HepG2 (cell line): ENCODE data around the gene RASL12. TPM values are rescaled to one million over a fixed set of nuclear protein-coding genes. Genes with fewer than 3 reads are reported as not detected.

ENCODE experiments used
- ATAC-seq: fragments of 200-7000 bp; cut with Tn5 transposase; 3 replicates; pipeline ENCODE4 v1.9.1; 2020; ENCODE audit warnings: mild to moderate bottlenecking, moderate library complexity
- BruUV-seq: library from RNA; stranded (reverse); fragments of 400-500 nt; replicated peaks from 2 replicates; lab custom pipeline; 2021; lab: Mats Ljungman, UMichigan
- CTCF ChIA-PET: fragments of 300-600 bp; formaldehyde crosslinking; extraction: SDS; loops from one replicate; lab custom pipeline; 2021; ENCODE audit warnings: low total read pairs, inconsistent platforms, low intra/inter-chr PET ratio; lab: Yijun Ruan, JAX
- POLR2A ChIA-PET: fragments of 350-600 bp; sonication (Branson Sonifier 250); formaldehyde crosslinking; loops from one replicate; lab custom pipeline; 2020; ENCODE audit warnings: antibody characterized with exemption, inconsistent platforms; lab: Yijun Ruan, JAX
- DNase-seq: peaks from one replicate; pipeline ENCODE4 v3.0.0-alpha.2; 2015; ENCODE audit warnings: low spot score
- FAIRE-seq: peaks from 3 replicates; lab custom pipeline; 2011; peaks lifted over from hg19 to GRCh38; lab: Jason Lieb, UNC
- H2AFZ ChIP-seq: one replicate; pipeline ENCODE4 v1.6.1; 2011; ENCODE audit warnings: low read length, inconsistent platforms
- H3K27ac ChIP-seq: fragments of 300-600 bp; 3 replicates; pipeline ENCODE4 v1.8.0; 2011; ENCODE audit warnings: mixed run types, mild to moderate bottlenecking, mixed read lengths, low read length, inconsistent platforms; ENCODE audit not compliant: insufficient read depth; ENCODE audit errors: extremely low read length
- H3K27me3 ChIP-seq, 2 experiments: fragments of 200-600 bp in 1 of 2; 2 replicates in 1 of 2; 3 replicates in 1 of 2; pipeline versions ENCODE4 v1.6.0 to v1.8.0; 2011; ENCODE audit warnings: low read length in 2 of 2, mild to moderate bottlenecking in 2 of 2, moderate library complexity in 2 of 2, inconsistent platforms in 1 of 2; ENCODE audit not compliant: insufficient read depth in 2 of 2, control insufficient read depth in 1 of 2
- H3K36me3 ChIP-seq, 2 experiments: fragments of 200-600 bp in 1 of 2; replicated peaks in 1 of 2; 2 replicates in 1 of 2; 3 replicates in 1 of 2; pipeline versions ENCODE4 v1.5.1 to v1.8.0; 2011; ENCODE audit warnings: low read length in 2 of 2, inconsistent platforms in 1 of 2; ENCODE audit not compliant: insufficient read depth in 2 of 2, control insufficient read depth in 1 of 2
- H3K4me1 ChIP-seq: 2 replicates; pipeline ENCODE4 v1.5.1; 2012; ENCODE audit warnings: low read length, inconsistent platforms; ENCODE audit not compliant: insufficient read depth
- H3K4me2 ChIP-seq: 2 replicates; pipeline ENCODE4 v1.6.0; 2011; ENCODE audit warnings: low read depth, low read length, inconsistent platforms
- H3K4me3 ChIP-seq, 3 experiments: fragments of 200-600 bp in 1 of 3; sonication (generic), shearing (Covaris generic) in 1 of 3; replicated peaks in 1 of 3; 2 replicates each; pipeline ENCODE4 v1.5.1; 2011 to 2016; ENCODE audit warnings: low read length in 3 of 3, inconsistent platforms in 2 of 3, low read depth in 2 of 3, mild to moderate bottlenecking in 2 of 3, control low read depth in 1 of 3, mixed read lengths in 1 of 3; ENCODE audit not compliant: insufficient read depth in 1 of 3
- H3K79me2 ChIP-seq: one replicate; pipeline ENCODE4 v1.6.1; 2011; ENCODE audit warnings: low read length, inconsistent platforms; ENCODE audit not compliant: insufficient read depth
- H3K9ac ChIP-seq: 2 replicates; pipeline ENCODE4 v1.6.0; 2011; ENCODE audit warnings: mild to moderate bottlenecking, low read depth, low read length, inconsistent platforms; ENCODE audit not compliant: insufficient read depth
- H3K9me3 ChIP-seq: 2 replicates; pipeline ENCODE4 v1.5.1; 2012; ENCODE audit warnings: mild to moderate bottlenecking, low read length
- H4K20me1 ChIP-seq: 2 replicates; pipeline ENCODE4 v1.6.0; 2011; ENCODE audit warnings: inconsistent platforms, mild to moderate bottlenecking, low read length, moderate library complexity; ENCODE audit not compliant: insufficient read depth
- ATF6 ChIP-seq: sonication (generic); formaldehyde crosslinking; conservative IDR thresholded peaks from 2 replicates; pipeline ENCODE4 v1.4.0; 2020; ENCODE audit warnings: missing genetic modification reagents
- BHLHE40 ChIP-seq: IDR thresholded peaks from 2 replicates; pipeline ENCODE4 v1.6.1; 2011; ENCODE audit warnings: low read length, improper control_type of control experiment
- CHD2 ChIP-seq: IDR thresholded peaks from 2 replicates; pipeline ENCODE4 v1.6.1; 2011; ENCODE audit warnings: low read depth, low read length, improper control_type of control experiment
- EHMT2 ChIP-seq: fragments of 200-600 bp; sonication (generic); IDR thresholded peaks from 2 replicates; pipeline ENCODE4 v1.7.0; 2017; ENCODE audit warnings: antibody characterized with exemption, low read depth, low read length, borderline replicate concordance
- GATAD2A ChIP-seq: IDR thresholded peaks from 2 replicates; pipeline ENCODE4 v1.6.1; 2016
- KLF16 ChIP-seq, 2 experiments: sonication (generic) in 1 of 2; formaldehyde crosslinking in 1 of 2; IDR thresholded peaks; 2 replicates each; pipeline versions ENCODE4 v1.6.1 to v1.8.0; 2016 to 2023; ENCODE audit warnings: missing genetic modification reagents in 2 of 2, missing compliant biosample characterization in 1 of 2
- NFRKB ChIP-seq: fragments of 450-650 bp; IDR thresholded peaks from 2 replicates; pipeline ENCODE4 v1.6.1; 2017
- NFYB ChIP-seq: sonication (generic); formaldehyde crosslinking; IDR thresholded peaks from 2 replicates; pipeline ENCODE4 v1.4.0; 2020; ENCODE audit warnings: missing genetic modification reagents
- NR2C2 ChIP-seq: sonication (generic); formaldehyde crosslinking; IDR thresholded peaks from 2 replicates; pipeline ENCODE4 v1.4.0; 2020; ENCODE audit warnings: missing genetic modification reagents, mild to moderate bottlenecking, moderate library complexity, borderline replicate concordance
- ZFP37 ChIP-seq: sonication (generic); formaldehyde crosslinking; IDR thresholded peaks from 2 replicates; pipeline ENCODE4 v1.4.0; 2020; ENCODE audit warnings: missing genetic modification reagents, borderline replicate concordance
- ZNF235 ChIP-seq: sonication (generic); formaldehyde crosslinking; IDR thresholded peaks from 2 replicates; pipeline ENCODE4 v1.8.1; 2023; ENCODE audit warnings: mild to moderate bottlenecking, missing genetic modification reagents, borderline replicate concordance
- ZNF547 ChIP-seq: sonication (generic); formaldehyde crosslinking; IDR thresholded peaks from 2 replicates; pipeline ENCODE4 v1.5.1; 2020; ENCODE audit warnings: mild to moderate bottlenecking, missing genetic modification reagents
- ZNF768 ChIP-seq: sonication (generic); formaldehyde crosslinking; IDR thresholded peaks from 2 replicates; pipeline ENCODE4 v1.4.0; 2020; ENCODE audit warnings: missing genetic modification reagents
- WGBS: methylation state at CpG from one replicate; pipeline ENCODE4 v1.1.6; 2017; ENCODE audit warnings: low lambda C conversion rate; 5-methylcytosine and 5-hydroxymethylcytosine counted together
- in situ Hi-C: cut with HindIII; loops from 2 replicates; pipeline ENCODE4 v1.10.0; 2017; ENCODE audit warnings: low pct_unique_long_range_greater_than_20kb; ENCODE audit not compliant: extremely low pct_ligation_motif_present
- intact Hi-C: fragments of 100-400 bp; cut with micrococcal nuclease; formaldehyde crosslinking; loops from one replicate; pipeline ENCODE4 v1.10.0; 2022; ENCODE audit not compliant: unreplicated experiment
- polyA plus RNA-seq, 8 experiments: library from polyadenylated mRNA; depleted of rRNA in 3 of 8; stranded (reverse) in 7 of 8; unstranded in 1 of 8; fragments of >200 nt; fragmentation: Illumina TruSeq in 4 of 8; extraction: Trizol in 4 of 8; gene quantifications; 2 replicates each; pipeline versions ENCODE4 v1.2.1 to v1.2.3, GENCODE V29; 2011 to 2016; ENCODE audit warnings: low read depth in 4 of 8, missing spikeins in 1 of 8, mixed read lengths in 1 of 8; ENCODE audit not compliant: insufficient read depth in 1 of 8
- total RNA-seq, 5 experiments: library from RNA; depleted of rRNA; stranded (reverse); fragments of >200 nt; fragmentation: Illumina TruSeq; extraction: Trizol; gene quantifications; 2 replicates each; pipeline ENCODE4 v1.2.3, GENCODE V29; 2016; ENCODE audit warnings: low read depth in 1 of 5
- TF ChIP-seq, protein P1 (sequence below): sonication (generic); formaldehyde crosslinking; IDR thresholded peaks from 2 replicates; pipeline ENCODE4 v1.8.1; 2023; ENCODE audit warnings: mild to moderate bottlenecking, missing genetic modification reagents
- TF ChIP-seq, protein P2 (sequence below): sonication (generic); formaldehyde crosslinking; IDR thresholded peaks from 2 replicates; pipeline ENCODE4 v1.5.0; 2020; ENCODE audit warnings: mild to moderate bottlenecking, missing genetic modification reagents, moderate library complexity
- TF ChIP-seq, protein P3 (sequence below): sonication (generic); formaldehyde crosslinking; IDR thresholded peaks from 2 replicates; pipeline ENCODE4 v1.4.0; 2020; ENCODE audit warnings: missing genetic modification reagents, low read depth, mild to moderate bottlenecking, borderline replicate concordance
- TF ChIP-seq, protein P4 (sequence below): sonication (generic); formaldehyde crosslinking; IDR thresholded peaks from 2 replicates; pipeline ENCODE4 v1.8.0; 2022; ENCODE audit warnings: missing genetic modification reagents, low read depth, mild to moderate bottlenecking, borderline replicate concordance

The RASL12 gene
- total and polyA plus RNA-seq, 2 of the 13 experiments (the other 11 are each of a cell fraction or from before 2014, with no cell fraction given): 0.16 to 0.55 TPM

GRCh38 chr15:65057549-65057940, 10.2 kb downstream of the RASL12 start:
- FAIRE-seq (no peak), DNase-seq (no peak), ATAC-seq (peak; percentile 17; the same call in 2 of the 3 replicates)
- Histone ChIP-seq H3K4me1 (peaks cover 82% of the 10 kb centered on the region), H2AFZ (no peak overlapping the region), H4K20me1 (no peaks in the 10 kb centered on the region), H3K36me3 (no peaks in the 10 kb centered on the region), H3K4me2 (peak overlapping the region; percentile 71), H3K4me3 (peak overlapping the region in 1 of 3 experiments; percentile 27; a peak in 1 of 6 replicates), H3K9me3 (no peaks in the 10 kb centered on the region), H3K27ac (peak overlapping the region; percentile 8), H3K27me3 (no peaks in the 10 kb centered on the region), H3K79me2 (no peaks in the 10 kb centered on the region), H3K9ac (no peak overlapping the region)
- 48% methylated on average over 7 of the region's 8 CpGs for WGBS
- ChIA-PET POLR2A (interaction anchor here (1.2 to 4.5 kb wide), 2 partner anchors 12 to 30 kb away, joined by 6 to 27 read pairs; no protein-coding TSS in a partner anchor), CTCF (interaction anchor here (1.2 to 5.0 kb wide), 3 partner anchors 25 to 44 kb away, joined by 3 to 54 read pairs (median 4); no protein-coding TSS in a partner anchor)
- intact Hi-C loops: loop anchor here (1.0 to 10.0 kb wide), 2 partner anchors 29 to 237 kb away; partner anchors contain the start of gene RNU5A-1
- in situ Hi-C loops: no loop called here
- no TSS peak for BruUV-seq
- no peak for TF ChIP-seq ZNF768
- TF ChIP-seq, protein P1, sequence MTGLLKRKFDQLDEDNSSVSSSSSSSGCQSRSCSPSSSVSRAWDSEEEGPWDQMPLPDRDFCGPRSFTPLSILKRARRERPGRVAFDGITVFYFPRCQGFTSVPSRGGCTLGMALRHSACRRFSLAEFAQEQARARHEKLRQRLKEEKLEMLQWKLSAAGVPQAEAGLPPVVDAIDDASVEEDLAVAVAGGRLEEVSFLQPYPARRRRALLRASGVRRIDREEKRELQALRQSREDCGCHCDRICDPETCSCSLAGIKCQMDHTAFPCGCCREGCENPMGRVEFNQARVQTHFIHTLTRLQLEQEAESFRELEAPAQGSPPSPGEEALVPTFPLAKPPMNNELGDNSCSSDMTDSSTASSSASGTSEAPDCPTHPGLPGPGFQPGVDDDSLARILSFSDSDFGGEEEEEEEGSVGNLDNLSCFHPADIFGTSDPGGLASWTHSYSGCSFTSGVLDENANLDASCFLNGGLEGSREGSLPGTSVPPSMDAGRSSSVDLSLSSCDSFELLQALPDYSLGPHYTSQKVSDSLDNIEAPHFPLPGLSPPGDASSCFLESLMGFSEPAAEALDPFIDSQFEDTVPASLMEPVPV: 0 out of 2 replicates have a peak, but pooled peaks have one; percentile 16
- no peak for TF ChIP-seq ATF6 (CRISPR knock-in tag)
- TF ChIP-seq, protein P2, sequence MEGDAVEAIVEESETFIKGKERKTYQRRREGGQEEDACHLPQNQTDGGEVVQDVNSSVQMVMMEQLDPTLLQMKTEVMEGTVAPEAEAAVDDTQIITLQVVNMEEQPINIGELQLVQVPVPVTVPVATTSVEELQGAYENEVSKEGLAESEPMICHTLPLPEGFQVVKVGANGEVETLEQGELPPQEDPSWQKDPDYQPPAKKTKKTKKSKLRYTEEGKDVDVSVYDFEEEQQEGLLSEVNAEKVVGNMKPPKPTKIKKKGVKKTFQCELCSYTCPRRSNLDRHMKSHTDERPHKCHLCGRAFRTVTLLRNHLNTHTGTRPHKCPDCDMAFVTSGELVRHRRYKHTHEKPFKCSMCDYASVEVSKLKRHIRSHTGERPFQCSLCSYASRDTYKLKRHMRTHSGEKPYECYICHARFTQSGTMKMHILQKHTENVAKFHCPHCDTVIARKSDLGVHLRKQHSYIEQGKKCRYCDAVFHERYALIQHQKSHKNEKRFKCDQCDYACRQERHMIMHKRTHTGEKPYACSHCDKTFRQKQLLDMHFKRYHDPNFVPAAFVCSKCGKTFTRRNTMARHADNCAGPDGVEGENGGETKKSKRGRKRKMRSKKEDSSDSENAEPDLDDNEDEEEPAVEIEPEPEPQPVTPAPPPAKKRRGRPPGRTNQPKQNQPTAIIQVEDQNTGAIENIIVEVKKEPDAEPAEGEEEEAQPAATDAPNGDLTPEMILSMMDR (CRISPR knock-in tag): no peak
- TF ChIP-seq, protein P3, sequence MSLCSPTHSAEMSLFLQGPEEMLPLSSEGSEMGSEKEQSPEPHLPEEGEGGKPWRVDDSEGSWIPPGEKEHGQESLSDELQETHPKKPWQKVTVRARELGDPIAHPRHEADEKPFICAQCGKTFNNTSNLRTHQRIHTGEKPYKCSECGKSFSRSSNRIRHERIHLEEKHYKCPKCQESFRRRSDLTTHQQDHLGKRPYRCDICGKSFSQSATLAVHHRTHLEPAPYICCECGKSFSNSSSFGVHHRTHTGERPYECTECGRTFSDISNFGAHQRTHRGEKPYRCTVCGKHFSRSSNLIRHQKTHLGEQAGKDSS (CRISPR knock-in tag): 0 out of 2 replicates have a peak, but pooled peaks have one; percentile 10
- TF ChIP-seq KLF16 (CRISPR knock-in tag; IDR thresholded peaks at IDR 0.05): no peak
- no peak for TF ChIP-seq ZNF547 (CRISPR knock-in tag)
- TF ChIP-seq CHD2: no peak
- TF ChIP-seq NR2C2 (CRISPR knock-in tag): no peak
- 0 out of 2 replicates have a peak, but pooled peaks have one; percentile 10 for TF ChIP-seq ZFP37 (CRISPR knock-in tag)
- TF ChIP-seq EHMT2: no peak
- no peak for TF ChIP-seq ZNF235 (CRISPR knock-in tag)
- TF ChIP-seq BHLHE40: no peak
- TF ChIP-seq GATAD2A (CRISPR knock-in tag): no peak
- TF ChIP-seq NFRKB: no peak
- TF ChIP-seq NFYB: no peak
- TF ChIP-seq, protein P4, sequence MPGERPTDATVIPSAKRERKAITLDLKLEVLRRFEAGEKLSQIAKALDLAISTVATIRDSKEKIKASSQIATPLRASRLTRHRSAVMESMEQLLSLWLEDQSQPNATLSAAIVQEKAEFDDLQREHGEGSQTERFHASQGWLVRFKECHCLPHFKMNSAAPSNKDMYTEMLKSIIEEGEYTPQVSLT (CRISPR knock-in tag): no peak
